ENCODE measurements around the gene C10orf90. TPM values are rescaled to one million over a fixed set of nuclear protein-coding genes. Genes with fewer than 3 reads are reported as not detected.

Gene C10orf90
- total and polyA plus RNA-seq, 2 donors (not counting 3 experiments of a cell fraction or from before 2014, with no cell fraction given): not detected

- FAIRE-seq (no peak), DNase-seq (ENCODE audit: low read depth, low spot score) (no peak)
- intact Hi-C loops (cut with micrococcal nuclease): no loop called here
- H3K4me2 ChIP-seq (ENCODE audit: insufficient read depth, low read length): no peak overlapping the region
- H3K9me3 ChIP-seq (replicated peaks; ENCODE audit: control insufficient read depth, insufficient read depth, low read length): no peaks in the 10 kb centered on the region
- no peaks in the 10 kb centered on the region for H3K36me3 ChIP-seq (ENCODE audit: control insufficient read depth in 2 of 2, extremely low read depth in 1 of 2, insufficient read depth in 2 of 2, low read length in 2 of 2)
- BruUV-seq (replicated peaks): no TSS peak
- H3K9me1 ChIP-seq (replicated peaks; ENCODE audit: control insufficient read depth, extremely low read depth, insufficient read depth, low read length): no peaks in the 10 kb centered on the region
- no peak overlapping the region for H3K27ac ChIP-seq (ENCODE audit: insufficient read depth, low read depth, low read length)
- dilution Hi-C loops (cut with MboI; ENCODE audit: extremely low pct_ligation_motif_present, low sequenced_read_pairs): no loop called here
- H3K4me1 ChIP-seq (ENCODE audit: control insufficient read depth, extremely low read depth, insufficient read depth, low read length): no peaks in the 10 kb centered on the region
- ChIA-PET CTCF (no interaction called here), POLR2A (no interaction called here)
- H3K4me3 ChIP-seq (replicated peaks in 1 of 3; ENCODE audit: insufficient read depth in 1 of 3, low read depth in 1 of 3, low read length in 3 of 3): no peak overlapping the region
- no peak overlapping the region for H3K9ac ChIP-seq (replicated peaks; ENCODE audit: extremely low read depth, insufficient read depth, low read length)
- H3K27me3 ChIP-seq (ENCODE audit: control insufficient read depth in 2 of 2, insufficient read depth in 2 of 2, low read length in 2 of 2): no peaks in the 10 kb centered on the region
- H2AFZ ChIP-seq (ENCODE audit: low read depth, low read length): no peak overlapping the region
- no peaks in the 10 kb centered on the region for H3K79me2 ChIP-seq (ENCODE audit: control insufficient read depth, insufficient read depth, low read length)
- H4K20me1 ChIP-seq (replicated peaks; ENCODE audit: control insufficient read depth, extremely low read depth, insufficient read depth, low read length): no peaks in the 10 kb centered on the region
- TF ChIP-seq POLR2AphosphoS5 (IDR thresholded peaks at IDR 0.05; ENCODE audit: insufficient read depth, low read depth, low read length) (no peak), CTCF (IDR thresholded peaks at IDR 0.05; ENCODE audit: extremely low read depth in 1 of 2, insufficient read depth in 1 of 2, low read depth in 1 of 2, low read length in 2 of 2) (no peak), MYC (IDR thresholded peaks at IDR 0.05; ENCODE audit: low read depth, low read length) (no peak), EZH2 (IDR thresholded peaks at IDR 0.05; ENCODE audit: borderline replicate concordance, low read depth, low read length, severe bottlenecking) (no peak), JUN (IDR thresholded peaks at IDR 0.05; ENCODE audit: borderline replicate concordance, insufficient read depth, insufficient read length, low read depth) (no peak), POLR2A (IDR thresholded peaks at IDR 0.05; ENCODE audit: low read depth, low read length) (no peak), GATA2 (IDR thresholded peaks at IDR 0.05; ENCODE audit: insufficient read depth, insufficient read length, low read depth, low read length) (no peak), FOS (IDR thresholded peaks at IDR 0.05; ENCODE audit: borderline replicate concordance, insufficient read depth, low read length) (no peak)
- TF ChIP-seq, protein P1, sequence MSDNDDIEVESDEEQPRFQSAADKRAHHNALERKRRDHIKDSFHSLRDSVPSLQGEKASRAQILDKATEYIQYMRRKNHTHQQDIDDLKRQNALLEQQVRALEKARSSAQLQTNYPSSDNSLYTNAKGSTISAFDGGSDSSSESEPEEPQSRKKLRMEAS (IDR thresholded peaks at IDR 0.05; ENCODE audit: insufficient read depth, insufficient read length): no peak
Observed at GRCh38 chr10:126422567-126422966, 247.9 kb downstream of the C10orf90 start.
